Activated T-cell treated with anti-CD3 and anti-CD28 coated beads, Interleukin-2, amount 50 U/mL, for 24 hours (primary cell): ENCODE data around the gene ADAMTS3.

Experiments used
- DNase-seq: peaks from one replicate; pipeline ENCODE4 v3.0.0-alpha.2; 2020
- H3K27ac Mint-ChIP-seq: 2 replicates; pipeline ENCODE4 v1.8.0; 2020; ENCODE audit warnings: mild to moderate bottlenecking, mixed read lengths
- H3K27me3 Mint-ChIP-seq: 2 replicates; pipeline ENCODE4 v1.8.0; 2020; ENCODE audit warnings: mixed read lengths
- H3K36me3 Mint-ChIP-seq: 2 replicates; pipeline ENCODE4 v1.8.0; 2020; ENCODE audit warnings: low read depth, mixed read lengths
- H3K4me1 Mint-ChIP-seq: 2 replicates; pipeline ENCODE4 v1.8.0; 2020; ENCODE audit warnings: low read depth, mixed read lengths
- H3K4me3 Mint-ChIP-seq: 2 replicates; pipeline ENCODE4 v1.8.0; 2020; ENCODE audit warnings: mild to moderate bottlenecking, moderate library complexity, mixed read lengths
- H3K9me3 Mint-ChIP-seq: 2 replicates; pipeline ENCODE4 v1.8.0; 2020; ENCODE audit warnings: mixed read lengths

ADAMTS3 gene

GRCh38 chr4:72527038-72527646 is 41.9 kb downstream of the ADAMTS3 start:
- no peak overlapping the region for H3K4me3 Mint-ChIP-seq
- no peaks in the 10 kb centered on the region for H3K36me3 Mint-ChIP-seq
- H3K4me1 Mint-ChIP-seq: peaks cover 3% of the 10 kb centered on the region
- no peaks in the 10 kb centered on the region for H3K27me3 Mint-ChIP-seq
- no peaks in the 10 kb centered on the region for H3K9me3 Mint-ChIP-seq
- H3K27ac Mint-ChIP-seq: no peak overlapping the region
- DNase-seq: no peak

- Mint-ChIP-seq H3K27me3 (no peaks in the 10 kb centered on the region), H3K27ac (no peak overlapping the region), H3K4me1 (peaks cover 5% of the 10 kb centered on the region), H3K36me3 (no peaks in the 10 kb centered on the region), H3K4me3 (no peak overlapping the region), H3K9me3 (no peaks in the 10 kb centered on the region)
- no peak for DNase-seq
Measured at GRCh38 chr4:72525938-72526337, 43.1 kb downstream of the ADAMTS3 start.

GRCh38 chr4:72522440-72522839 is 46.6 kb downstream of the ADAMTS3 start:
- Mint-ChIP-seq H3K4me1 (peaks cover 5% of the 10 kb centered on the region), H3K4me3 (no peak overlapping the region), H3K27me3 (no peaks in the 10 kb centered on the region), H3K9me3 (no peaks in the 10 kb centered on the region), H3K27ac (no peak overlapping the region), H3K36me3 (no peaks in the 10 kb centered on the region)
- DNase-seq: no peak

- Mint-ChIP-seq H3K27me3 (no peaks in the 10 kb centered on the region), H3K27ac (no peak overlapping the region), H3K4me3 (no peak overlapping the region), H3K4me1 (no peaks in the 10 kb centered on the region), H3K36me3 (no peaks in the 10 kb centered on the region), H3K9me3 (peaks cover 7% of the 10 kb centered on the region)
- DNase-seq: no peak
Measured at GRCh38 chr4:72513227-72513626, 55.8 kb downstream of the ADAMTS3 start.

- Mint-ChIP-seq H3K27ac (no peak overlapping the region), H3K4me3 (no peak overlapping the region), H3K4me1 (no peaks in the 10 kb centered on the region), H3K27me3 (peaks cover 12% of the 10 kb centered on the region), H3K36me3 (no peaks in the 10 kb centered on the region), H3K9me3 (peaks cover 7% of the 10 kb centered on the region)
- DNase-seq: no peak
Measured at GRCh38 chr4:72507860-72508419, 61.1 kb downstream of the ADAMTS3 start.

GRCh38 chr4:72507167-72507566 is 61.9 kb downstream of the ADAMTS3 start:
- peaks cover 8% of the 10 kb centered on the region for H3K9me3 Mint-ChIP-seq
- H3K27ac Mint-ChIP-seq: no peak overlapping the region

GRCh38 chr4:72505314-72505744 is 63.7 kb downstream of the ADAMTS3 start:
- H3K4me3 Mint-ChIP-seq: no peak overlapping the region
- H3K36me3 Mint-ChIP-seq: no peaks in the 10 kb centered on the region
- H3K4me1 Mint-ChIP-seq: no peaks in the 10 kb centered on the region
- no peak for DNase-seq
- peaks cover 12% of the 10 kb centered on the region for H3K27me3 Mint-ChIP-seq
- peaks cover 6% of the 10 kb centered on the region for H3K9me3 Mint-ChIP-seq
- no peak overlapping the region for H3K27ac Mint-ChIP-seq

More at GRCh38 chr4:72507167-72507566, 61.9 kb downstream of the ADAMTS3 start:
- H3K4me1 Mint-ChIP-seq: no peaks in the 10 kb centered on the region
- no peak for DNase-seq
- H3K4me3 Mint-ChIP-seq: no peak overlapping the region
- H3K27me3 Mint-ChIP-seq: peaks cover 12% of the 10 kb centered on the region
- H3K36me3 Mint-ChIP-seq: no peaks in the 10 kb centered on the region

GRCh38 chr4:72500214-72500613 is 68.8 kb downstream of the ADAMTS3 start:
- Mint-ChIP-seq H3K36me3 (no peaks in the 10 kb centered on the region), H3K27me3 (peaks cover under 1% of the 10 kb centered on the region), H3K27ac (no peak overlapping the region), H3K4me3 (no peak overlapping the region), H3K4me1 (no peaks in the 10 kb centered on the region), H3K9me3 (peaks cover 9% of the 10 kb centered on the region)
- no peak for DNase-seq

GRCh38 chr4:72496119-72496518 is 72.9 kb downstream of the ADAMTS3 start:
- Mint-ChIP-seq H3K27ac (no peak overlapping the region), H3K27me3 (no peaks in the 10 kb centered on the region), H3K36me3 (no peaks in the 10 kb centered on the region), H3K4me1 (no peaks in the 10 kb centered on the region), H3K9me3 (peaks cover 9% of the 10 kb centered on the region), H3K4me3 (no peak overlapping the region)
- DNase-seq: no peak

- Mint-ChIP-seq H3K9me3 (peaks cover 3% of the 10 kb centered on the region), H3K4me1 (no peaks in the 10 kb centered on the region), H3K4me3 (no peak overlapping the region), H3K36me3 (no peaks in the 10 kb centered on the region), H3K27ac (no peak overlapping the region), H3K27me3 (no peaks in the 10 kb centered on the region)
- DNase-seq: no peak
Measured at GRCh38 chr4:72494156-72494555, 74.9 kb downstream of the ADAMTS3 start.

- Mint-ChIP-seq H3K9me3 (peaks cover 3% of the 10 kb centered on the region), H3K4me3 (no peak overlapping the region), H3K36me3 (no peaks in the 10 kb centered on the region), H3K4me1 (no peaks in the 10 kb centered on the region), H3K27me3 (no peaks in the 10 kb centered on the region), H3K27ac (no peak overlapping the region)
- no peak for DNase-seq
Measured at GRCh38 chr4:72489267-72489666, 79.8 kb downstream of the ADAMTS3 start.

- Mint-ChIP-seq H3K27me3 (no peaks in the 10 kb centered on the region), H3K9me3 (no peaks in the 10 kb centered on the region), H3K4me3 (no peak overlapping the region), H3K4me1 (no peaks in the 10 kb centered on the region), H3K27ac (no peak overlapping the region), H3K36me3 (no peaks in the 10 kb centered on the region)
- DNase-seq: no peak
Measured at GRCh38 chr4:72486991-72487390, 82.0 kb downstream of the ADAMTS3 start.

GRCh38 chr4:72484981-72485380 is 84.0 kb downstream of the ADAMTS3 start:
- Mint-ChIP-seq H3K4me1 (no peaks in the 10 kb centered on the region), H3K4me3 (no peak overlapping the region), H3K27me3 (no peaks in the 10 kb centered on the region), H3K36me3 (no peaks in the 10 kb centered on the region), H3K27ac (no peak overlapping the region), H3K9me3 (no peaks in the 10 kb centered on the region)
- DNase-seq: no peak

- no peak for DNase-seq
- H3K9me3 Mint-ChIP-seq: peaks cover 11% of the 10 kb centered on the region
- no peaks in the 10 kb centered on the region for H3K36me3 Mint-ChIP-seq
- H3K27ac Mint-ChIP-seq: no peak overlapping the region
- H3K27me3 Mint-ChIP-seq: no peaks in the 10 kb centered on the region
- H3K4me3 Mint-ChIP-seq: no peak overlapping the region
- H3K4me1 Mint-ChIP-seq: no peaks in the 10 kb centered on the region
Measured at GRCh38 chr4:72473434-72473900, 95.6 kb downstream of the ADAMTS3 start.

GRCh38 chr4:72471816-72472215 is 97.2 kb downstream of the ADAMTS3 start:
- Mint-ChIP-seq H3K4me3 (no peak overlapping the region), H3K36me3 (no peaks in the 10 kb centered on the region), H3K27me3 (no peaks in the 10 kb centered on the region), H3K4me1 (no peaks in the 10 kb centered on the region), H3K27ac (no peak overlapping the region), H3K9me3 (peaks cover 8% of the 10 kb centered on the region)
- no peak for DNase-seq
